OCI-LY7 (cell line): ENCODE results near the gene MIEF1. TPM values are rescaled to one million over a fixed set of nuclear protein-coding genes. Genes with fewer than 3 reads are reported as not detected.

Source experiments
- BruUV-seq: library from RNA; stranded (reverse); fragments of 400-500 nt; replicated peaks from 2 replicates; lab custom pipeline; 2021; lab: Mats Ljungman, UMichigan
- CTCF ChIA-PET: fragments of 300-600 bp; sonication (Branson Sonifier 250); formaldehyde crosslinking; loops from one replicate; lab custom pipeline; 2022; ENCODE audit warnings: antibody characterized with exemption; ENCODE audit not compliant: unreplicated experiment; lab: Charles Lee
- POLR2A ChIA-PET: fragments of 300-600 bp; sonication (Branson Sonifier 250); formaldehyde crosslinking; loops from one replicate; lab custom pipeline; 2022; ENCODE audit warnings: antibody characterized with exemption; lab: Charles Lee
- DNase-seq: peaks from one replicate; pipeline ENCODE4 v3.0.0-alpha.2; 2015; ENCODE audit warnings: low spot score
- H2AFZ ChIP-seq: fragments of 200-600 bp; sonication (generic), shearing (Covaris generic); 2 replicates; pipeline ENCODE4 v1.6.1; 2014; ENCODE audit warnings: mild to moderate bottlenecking, antibody characterized with exemption, low read length, moderate library complexity
- H3K27ac ChIP-seq: fragments of 200-600 bp; sonication (generic); 2 replicates; pipeline ENCODE4 v1.5.1; 2014; ENCODE audit warnings: mixed run types, low read depth, mild to moderate bottlenecking, moderate library complexity, low read length, inconsistent platforms; ENCODE audit not compliant: poor library complexity, severe bottlenecking
- H3K36me3 ChIP-seq: fragments of 200-600 bp; sonication (generic); 2 replicates; pipeline ENCODE4 v1.6.1; 2014; ENCODE audit warnings: mild to moderate bottlenecking, antibody characterized with exemption, low read length, moderate library complexity, mixed read lengths; ENCODE audit not compliant: insufficient read depth
- H3K4me1 ChIP-seq: fragments of 200-600 bp; sonication (generic); 2 replicates; pipeline ENCODE4 v1.5.1; 2014; ENCODE audit warnings: mild to moderate bottlenecking, low read length; ENCODE audit not compliant: insufficient read depth, poor library complexity, severe bottlenecking
- H3K4me2 ChIP-seq: fragments of 200-600 bp; sonication (generic); 2 replicates; pipeline ENCODE4 v1.6.1; 2014; ENCODE audit warnings: mild to moderate bottlenecking, low read length
- H3K4me3 ChIP-seq: fragments of 200-600 bp; sonication (generic); 2 replicates; pipeline ENCODE4 v1.5.1; 2014; ENCODE audit warnings: mild to moderate bottlenecking, low read depth, low read length; ENCODE audit not compliant: poor library complexity, severe bottlenecking
- H3K79me2 ChIP-seq: fragments of 200-600 bp; sonication (generic); 2 replicates; pipeline ENCODE4 v1.6.1; 2016; ENCODE audit warnings: low read depth, mild to moderate bottlenecking, low read length, moderate library complexity, mixed read lengths; ENCODE audit not compliant: insufficient read depth
- H3K9me2 ChIP-seq: fragments of 200-600 bp; sonication (generic); 2 replicates; pipeline ENCODE4 v1.6.1; 2016; ENCODE audit warnings: mild to moderate bottlenecking, low read length, mixed read lengths; ENCODE audit not compliant: insufficient read depth
- H3K9me3 ChIP-seq: fragments of 200-600 bp; sonication (generic); 2 replicates; pipeline ENCODE4 v1.6.1; 2014; ENCODE audit warnings: mild to moderate bottlenecking, mixed run types, low read length, mixed read lengths
- H4K20me1 ChIP-seq: fragments of 200-600 bp; sonication (generic); 2 replicates; pipeline ENCODE4 v1.6.1; 2014; ENCODE audit warnings: mild to moderate bottlenecking, antibody characterized with exemption, low read length, moderate library complexity, mixed read lengths; ENCODE audit not compliant: insufficient read depth
- CTCF ChIP-seq: fragments of 200-600 bp; sonication (generic); conservative IDR thresholded peaks from 2 replicates; pipeline ENCODE4 v1.5.1; 2014; ENCODE audit warnings: mild to moderate bottlenecking, antibody characterized with exemption, low read length, moderate library complexity, mixed read lengths
- EZH2phosphoT487 ChIP-seq: fragments of 200-600 bp; sonication (generic); IDR thresholded peaks from 2 replicates; pipeline ENCODE4 v1.6.1; 2018; ENCODE audit warnings: low read depth, borderline replicate concordance, mild to moderate bottlenecking, mixed run types, antibody characterized with exemption, low read length, moderate library complexity, mixed read lengths
- intact Hi-C: fragments of 100-400 bp; cut with micrococcal nuclease; formaldehyde crosslinking; loops from one replicate; pipeline ENCODE4 v1.10.0; 2022; ENCODE audit not compliant: unreplicated experiment
- total RNA-seq, 2 experiments: library from RNA; depleted of rRNA in 1 of 2; stranded (reverse); fragments of >200 nt in 1 of 2; shearing (Covaris generic) in 1 of 2; gene quantifications; 2 replicates each; pipeline ENCODE4 v1.2.3, GENCODE V29; 2014 to 2022

MIEF1 gene
- total RNA-seq, 2 experiments from 2014 or later: 32.5 to 55.0 TPM

- Histone ChIP-seq H3K36me3 (peaks cover 56% of the 10 kb centered on the region), H4K20me1 (0 out of 2 replicates have a peak, but pooled peaks cover 5% of the 10 kb centered on the region), H3K4me3 (no peak overlapping the region), H3K4me1 (peaks cover 20% of the 10 kb centered on the region), H3K27ac (no peak overlapping the region), H3K79me2 (peaks cover 5% of the 10 kb centered on the region; the same call in 1 of the 2 replicates), H3K4me2 (no peak overlapping the region), H2AFZ (no peak overlapping the region), H3K9me3 (no peaks in the 10 kb centered on the region), H3K9me2 (no peaks in the 10 kb centered on the region)
- DNase-seq: no peak
- intact Hi-C loops: no loop called here
- POLR2A ChIA-PET: no interaction called here
- CTCF ChIA-PET: no interaction called here
- BruUV-seq: no TSS peak
- TF ChIP-seq EZH2phosphoT487 (no peak), CTCF (no peak)
Observed at GRCh38 chr22:39486951-39487825, 14.9 kb upstream of the MIEF1 start.

GRCh38 chr22:39487826-39488520, 14.1 kb upstream of the MIEF1 start:
- ChIA-PET POLR2A (no interaction called here), CTCF (no interaction called here)
- Histone ChIP-seq H3K9me2 (no peaks in the 10 kb centered on the region), H4K20me1 (0 out of 2 replicates have a peak, but pooled peaks cover 5% of the 10 kb centered on the region), H3K4me1 (peaks cover 20% of the 10 kb centered on the region), H3K27ac (no peak overlapping the region), H3K4me2 (no peak overlapping the region), H3K36me3 (peaks cover 49% of the 10 kb centered on the region), H3K9me3 (no peaks in the 10 kb centered on the region), H3K79me2 (peaks cover 5% of the 10 kb centered on the region; the same call in 1 of the 2 replicates), H3K4me3 (no peak overlapping the region), H2AFZ (no peak overlapping the region)
- DNase-seq: no peak
- no TSS peak for BruUV-seq
- intact Hi-C loops: no loop called here
- TF ChIP-seq EZH2phosphoT487 (no peak), CTCF (no peak)
